GM19467 (cell line): ENCODE measurements around the gene ARMC2.
A peak's percentile ranks its signal among the peaks of the same experiment; 100 is the strongest.
"Not testable (repeated sequence)": the region's sequence is repeated elsewhere in the genome, so short reads cannot be mapped to it uniquely, and the experiment has no call there.

Experiments used
- ATAC-seq: cut with Tn5 transposase; IDR thresholded peaks from one replicate; pipeline ENCODE4 v1.9.1; 2021; ENCODE audit warnings: mild to moderate bottlenecking, moderate library complexity; ENCODE audit not compliant: unreplicated experiment

The ARMC2 gene, protein sequence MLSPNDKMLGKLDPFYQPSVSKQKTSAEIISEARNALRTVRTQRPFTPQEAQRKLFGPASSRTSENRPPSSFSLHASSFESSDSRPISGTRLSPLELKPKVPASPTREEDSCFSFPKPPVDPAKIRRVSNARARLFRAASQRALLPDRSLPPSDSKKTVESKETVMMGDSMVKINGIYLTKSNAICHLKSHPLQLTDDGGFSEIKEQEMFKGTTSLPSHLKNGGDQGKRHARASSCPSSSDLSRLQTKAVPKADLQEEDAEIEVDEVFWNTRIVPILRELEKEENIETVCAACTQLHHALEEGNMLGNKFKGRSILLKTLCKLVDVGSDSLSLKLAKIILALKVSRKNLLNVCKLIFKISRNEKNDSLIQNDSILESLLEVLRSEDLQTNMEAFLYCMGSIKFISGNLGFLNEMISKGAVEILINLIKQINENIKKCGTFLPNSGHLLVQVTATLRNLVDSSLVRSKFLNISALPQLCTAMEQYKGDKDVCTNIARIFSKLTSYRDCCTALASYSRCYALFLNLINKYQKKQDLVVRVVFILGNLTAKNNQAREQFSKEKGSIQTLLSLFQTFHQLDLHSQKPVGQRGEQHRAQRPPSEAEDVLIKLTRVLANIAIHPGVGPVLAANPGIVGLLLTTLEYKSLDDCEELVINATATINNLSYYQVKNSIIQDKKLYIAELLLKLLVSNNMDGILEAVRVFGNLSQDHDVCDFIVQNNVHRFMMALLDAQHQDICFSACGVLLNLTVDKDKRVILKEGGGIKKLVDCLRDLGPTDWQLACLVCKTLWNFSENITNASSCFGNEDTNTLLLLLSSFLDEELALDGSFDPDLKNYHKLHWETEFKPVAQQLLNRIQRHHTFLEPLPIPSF

DNA sequence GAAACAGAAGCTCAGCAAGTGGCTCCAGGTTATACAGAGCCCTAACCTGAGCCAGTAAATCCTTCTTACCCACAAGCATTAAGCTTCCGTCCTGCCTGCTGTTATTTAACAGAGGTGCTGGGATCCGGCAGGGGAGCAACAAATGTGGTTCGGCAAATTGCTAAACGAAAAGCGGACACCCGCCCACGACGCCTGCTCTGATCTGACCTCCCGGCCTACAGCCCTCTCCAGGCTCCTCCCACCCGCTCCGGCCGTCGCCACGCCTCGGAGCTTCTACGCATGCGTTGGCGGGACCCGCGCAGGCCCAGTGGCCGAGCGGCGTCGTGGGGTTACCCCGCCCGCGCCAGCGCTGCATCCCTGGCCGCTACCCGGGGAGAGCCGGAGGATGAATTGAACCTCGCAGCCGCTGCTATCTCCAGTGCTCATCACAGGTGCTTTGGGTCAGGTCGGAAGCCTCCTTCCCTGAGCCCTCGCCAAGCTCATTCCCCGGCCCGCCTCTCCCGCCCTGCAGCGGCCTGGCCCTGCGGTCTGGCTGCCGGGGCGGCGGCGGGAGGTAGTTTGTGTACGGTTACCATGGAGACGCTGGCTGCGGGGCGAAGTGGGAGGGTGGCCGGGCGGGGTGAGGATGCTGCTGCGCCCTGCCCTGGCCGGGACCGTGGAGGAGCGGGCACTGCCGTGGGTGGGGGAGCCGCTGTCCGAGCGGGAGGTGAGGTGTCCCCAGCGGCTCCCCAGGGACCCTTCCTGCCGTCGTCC is at the start of gene ARMC2:
Gene ARMC2, plus strand, starts transcription at position 307 of the 753 bp plus-strand sequence. CDS start 5,846 bp downstream, outside the sequence.
- peak; percentile 95 for ATAC-seq

GRCh38 chr6:108798670-108799353 is 49.4 kb upstream of the ARMC2 start:
- no peak for ATAC-seq

- no peak for ATAC-seq
Observed at GRCh38 chr6:108799354-108799717, 48.9 kb upstream of the ARMC2 start.

GRCh38 chr6:108799791-108800190 is 48.4 kb upstream of the ARMC2 start:
- ATAC-seq, result no peak

DNA sequence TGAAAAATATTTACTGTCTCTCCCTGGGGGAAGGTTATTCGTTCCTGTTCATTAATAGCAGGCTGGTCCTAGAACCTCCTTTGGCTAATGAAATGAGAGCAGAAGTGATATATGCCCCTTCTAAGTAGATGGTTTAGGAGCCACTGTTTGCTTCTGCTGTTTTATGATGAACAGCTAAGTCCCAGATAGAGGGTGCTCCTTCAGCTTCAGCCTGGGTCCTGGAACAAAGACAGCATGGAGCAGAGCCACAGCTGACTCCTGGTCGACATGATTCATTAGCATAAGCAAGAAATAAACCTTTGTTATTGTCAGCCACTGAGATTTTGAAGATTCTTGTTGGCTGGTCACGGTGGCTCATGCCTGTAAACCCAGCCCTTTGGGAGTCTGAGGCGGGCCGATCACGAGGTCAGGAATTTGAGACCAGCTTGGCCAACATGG is 47.8 kb upstream of the ARMC2 start:
- no peak for ATAC-seq

DNA sequence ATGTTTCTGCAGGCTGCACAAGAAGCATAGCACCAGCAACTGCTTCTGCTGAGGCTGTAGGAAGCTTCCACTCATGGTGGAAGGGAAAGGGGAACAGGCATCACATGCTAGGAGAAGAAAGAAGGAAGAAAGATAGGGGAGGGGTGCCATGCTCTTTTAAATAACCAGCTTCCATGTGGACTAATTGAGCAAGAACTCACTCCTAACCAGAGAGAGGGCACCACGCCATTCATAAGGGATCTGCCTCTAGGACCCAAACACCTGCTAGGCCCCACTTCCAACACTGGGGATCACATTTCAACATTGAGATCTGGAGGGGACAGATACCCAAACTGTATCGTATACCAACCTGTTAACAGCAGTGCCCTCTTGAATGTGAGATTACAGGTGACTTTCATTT is 46.9 kb upstream of the ARMC2 start:
- ATAC-seq, result no peak

DNA sequence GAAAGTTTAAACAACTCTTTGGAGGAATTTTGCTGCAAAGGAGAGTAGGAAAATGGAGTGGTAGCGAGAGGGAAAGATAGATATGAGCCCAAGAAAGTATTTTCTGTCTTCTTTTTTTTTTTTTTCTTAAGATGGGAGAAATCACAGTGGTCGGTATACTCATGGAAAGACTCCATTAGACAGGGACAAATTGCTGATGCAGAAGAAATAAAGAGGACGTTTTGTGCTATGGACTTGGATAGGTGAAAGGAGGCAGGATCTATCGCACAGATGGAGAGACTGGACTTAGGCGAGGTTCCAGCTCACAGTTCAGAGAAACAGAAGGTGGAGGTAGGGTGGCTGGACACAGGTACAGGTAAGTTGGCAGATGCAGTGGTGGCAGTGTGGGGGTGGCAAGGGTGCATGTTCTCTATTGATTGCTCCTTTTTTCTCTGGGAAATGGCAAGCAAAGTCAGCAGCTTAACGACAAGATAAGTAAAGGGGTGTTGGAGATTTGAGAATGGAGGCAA is 44.2 kb upstream of the ARMC2 start:
- ATAC-seq, result no peak

DNA sequence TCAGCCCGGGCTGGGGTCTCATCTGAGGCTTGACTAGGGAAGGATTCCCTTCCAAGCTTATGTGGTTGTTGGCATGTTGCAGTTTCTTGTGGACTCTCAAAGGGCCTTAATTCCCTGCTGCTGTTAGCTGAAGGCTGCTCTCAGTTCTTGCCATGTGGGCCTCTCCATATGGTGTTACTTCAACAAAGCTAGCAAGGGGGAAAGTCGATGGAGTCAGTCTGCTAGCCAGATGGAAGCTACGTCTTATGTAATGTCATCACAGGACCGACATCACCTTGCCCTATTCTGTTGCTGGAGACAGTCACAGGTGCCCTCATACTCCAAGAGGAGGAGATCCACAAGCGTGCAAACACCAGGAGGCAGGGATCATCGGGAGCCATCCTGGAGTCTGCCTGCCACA is 43.3 kb upstream of the ARMC2 start:
- ATAC-seq, result no peak

GRCh38 chr6:108805611-108806167 is 42.5 kb upstream of the ARMC2 start:
- peak; percentile 82 for ATAC-seq

- ATAC-seq, result peak; percentile 20
Observed at GRCh38 chr6:108806171-108806570, 42.1 kb upstream of the ARMC2 start.

DNA sequence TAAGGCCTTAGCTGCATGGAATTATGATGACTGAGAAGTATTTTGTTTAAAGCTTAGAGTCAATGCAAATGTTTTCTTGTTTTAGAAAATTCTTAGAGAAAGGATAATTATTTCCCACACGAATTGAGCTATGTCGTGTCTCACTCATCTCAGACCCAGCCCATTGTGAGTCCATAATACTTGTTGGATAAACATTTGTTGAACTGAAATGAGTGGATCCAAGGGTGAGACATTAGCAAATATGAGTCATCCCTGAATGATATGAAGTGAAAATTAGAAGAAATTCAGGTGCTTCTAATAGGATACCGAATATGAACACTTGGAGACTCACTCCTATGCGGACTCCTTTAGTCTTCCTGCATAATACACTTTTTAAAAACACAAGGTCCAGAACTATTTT is 41.6 kb upstream of the ARMC2 start:
- ATAC-seq, result no peak

DNA sequence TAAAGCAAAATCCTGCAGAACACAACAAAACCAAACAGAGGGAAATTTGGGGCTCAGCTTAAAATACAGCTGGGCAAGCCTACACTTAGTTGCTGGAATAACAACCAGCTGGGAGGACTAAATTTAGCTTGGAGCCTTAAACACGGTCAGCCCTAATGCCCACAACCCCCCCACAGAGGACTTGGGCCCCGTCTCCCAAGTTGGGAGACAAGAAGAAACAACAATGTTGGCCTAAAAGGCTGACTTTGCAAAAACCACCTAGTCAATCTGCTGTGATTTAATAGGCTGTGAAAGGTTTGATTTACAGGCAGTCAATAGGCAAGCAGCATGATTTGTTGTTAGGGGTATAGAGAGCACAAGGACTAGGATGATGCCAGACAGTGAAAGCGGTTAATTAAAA is 40.3 kb upstream of the ARMC2 start:
- ATAC-seq, result no peak

DNA sequence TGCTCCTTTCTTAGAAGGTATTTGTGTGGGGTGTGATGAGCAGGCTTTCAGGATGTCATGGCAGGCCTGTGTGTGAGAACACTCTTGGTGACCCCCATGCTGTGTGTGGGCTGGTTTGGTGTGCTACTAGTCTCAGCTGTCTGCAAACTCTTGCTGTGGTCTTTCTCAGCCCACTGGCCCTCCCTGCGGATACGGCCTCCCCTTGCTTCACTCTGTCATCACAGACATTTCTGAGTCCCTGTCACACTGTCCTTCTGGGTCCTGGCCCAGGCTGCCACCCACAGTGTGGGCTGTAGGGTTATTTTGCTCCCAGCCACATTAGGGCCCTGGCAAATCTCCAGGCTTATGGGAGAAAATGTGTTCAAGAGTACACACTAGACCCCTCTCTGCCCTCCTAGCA is 39.0 kb upstream of the ARMC2 start:
- no peak for ATAC-seq

DNA sequence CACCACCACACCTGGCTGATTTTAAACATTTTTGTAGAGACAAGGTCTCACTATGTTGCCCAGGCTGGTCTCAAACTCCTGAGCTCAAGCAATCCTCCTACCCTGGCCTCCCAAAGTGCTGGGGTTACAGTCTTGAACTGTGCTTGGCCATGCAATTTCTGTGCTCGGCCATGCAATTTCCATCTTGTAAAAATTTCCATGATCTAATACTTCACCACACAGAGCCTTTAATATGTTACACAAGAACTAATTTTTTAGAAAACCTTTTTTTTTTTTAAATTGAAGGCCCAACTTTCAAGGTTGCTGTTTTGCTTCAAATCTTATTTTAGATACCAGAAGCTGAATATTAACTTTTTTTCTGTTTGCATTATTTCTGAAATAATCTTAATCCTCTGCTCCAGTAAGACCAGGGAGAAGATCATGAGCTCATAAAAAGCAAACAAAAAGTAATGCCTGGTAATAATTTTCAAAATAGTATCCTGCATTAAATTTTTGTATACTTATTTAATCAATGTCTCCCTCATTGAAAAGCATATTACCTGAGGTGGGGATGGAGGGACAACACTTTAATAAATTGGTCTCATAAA is 38.1 kb upstream of the ARMC2 start:
- no peak for ATAC-seq

GRCh38 chr6:108811490-108811889 is 36.7 kb upstream of the ARMC2 start:
- ATAC-seq, result no peak

DNA sequence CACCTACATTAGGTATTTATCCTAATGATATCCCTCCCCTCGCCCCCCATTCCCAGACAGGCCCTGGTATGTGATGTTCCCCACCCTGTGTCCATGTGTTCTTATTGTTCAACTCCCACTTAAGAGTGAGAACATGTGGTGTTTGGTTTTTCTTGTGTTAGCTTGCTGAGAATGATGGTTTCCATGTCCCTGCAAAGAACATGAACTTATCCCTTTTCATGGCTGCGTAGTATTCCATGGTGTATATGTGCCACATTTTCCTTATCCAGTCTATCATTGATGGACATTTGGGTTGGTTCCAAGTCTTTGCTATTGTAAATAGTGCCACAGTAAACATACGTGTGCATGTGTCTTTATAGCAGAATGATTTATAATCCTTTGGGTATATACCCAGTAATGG is 35.0 kb upstream of the ARMC2 start:
- ATAC-seq, result not testable (repeated sequence)

- ATAC-seq, result not testable (repeated sequence)
Observed at GRCh38 chr6:108817276-108817675, 30.9 kb upstream of the ARMC2 start.

- ATAC-seq, result no peak
Observed at GRCh38 chr6:108820006-108820405, 28.2 kb upstream of the ARMC2 start.

- ATAC-seq, result no peak
Observed at GRCh38 chr6:108822401-108822800, 25.8 kb upstream of the ARMC2 start.

- ATAC-seq, result no peak
Observed at GRCh38 chr6:108825326-108825725, 22.9 kb upstream of the ARMC2 start.
